Measurements from ENCODE around the gene KIAA0319L. TPM values are rescaled to one million over a fixed set of nuclear protein-coding genes. Genes with fewer than 3 reads are reported as not detected.

The KIAA0319L gene
- total and polyA plus RNA-seq, 2 experiments from 2014 or later, result 27.2 to 75.1 TPM

GRCh38 chr1:35447278-35447677, 109.9 kb downstream of the KIAA0319L start:
- H3K4me2 ChIP-seq, result no peak overlapping the region
- Mint-ChIP-seq H3K4me3 (no peak overlapping the region), H3K27ac (no peak overlapping the region), H3K27me3 (ENCODE audit: insufficient read depth, low read depth, poor library complexity) (peaks cover 1% of the 10 kb centered on the region), H3K9me3 (no peaks in the 10 kb centered on the region), H3K36me3 (ENCODE audit: low read depth) (peaks cover 50% of the 10 kb centered on the region), H3K4me1 (no peaks in the 10 kb centered on the region)
- TF ChIP-seq EZH2phosphoT487 (IDR thresholded peaks at IDR 0.05; ENCODE audit: unreplicated experiment), result no peak
- TF ChIP-seq ZNF331 (CRISPR knock-in tag; IDR thresholded peaks at IDR 0.05; ENCODE audit: low read depth), result no peak
- no peak for TF ChIP-seq JUNB (IDR thresholded peaks at IDR 0.05; ENCODE audit: unreplicated experiment)
- no peak for TF ChIP-seq STAT1 (IDR thresholded peaks at IDR 0.05; ENCODE audit: unreplicated experiment)
- TF ChIP-seq NANOG (IDR thresholded peaks at IDR 0.05; ENCODE audit: borderline replicate concordance), result no peak
- TF ChIP-seq ETS1 (IDR thresholded peaks at IDR 0.05), result no peak
- TF ChIP-seq ZNF462 (CRISPR knock-in tag; IDR thresholded peaks at IDR 0.05), result no peak
- no peak overlapping the region for H3K27ac ChIP-seq (ENCODE audit: low read depth)
- no peaks in the 10 kb centered on the region for H3K4me1 ChIP-seq (ENCODE audit: insufficient read depth)
- H3F3A ChIP-seq (replicated peaks; ENCODE audit: low read depth), result 0 out of 2 replicates have a peak, but pooled peaks cover 3% of the 10 kb centered on the region
- DNase-seq (ENCODE audit: low spot score) (no peak), ATAC-seq (no peak)
- H2AFZ ChIP-seq, result no peak overlapping the region
- peaks cover 9% of the 10 kb centered on the region for H4K20me1 ChIP-seq (replicated peaks; ENCODE audit: insufficient read depth)
- H3K9me2 ChIP-seq (ENCODE audit: insufficient read depth), result no peaks in the 10 kb centered on the region
- peaks cover 24% of the 10 kb centered on the region for H3K36me3 ChIP-seq (ENCODE audit: insufficient read depth)
- H3K27me3 ChIP-seq (ENCODE audit: insufficient read depth), result no peaks in the 10 kb centered on the region
- no peak overlapping the region for H3K4me3 ChIP-seq
- H3K79me2 ChIP-seq (replicated peaks; ENCODE audit: insufficient read depth), result no peaks in the 10 kb centered on the region

Measured in GM23338 (cell line).